ENCODE data around the gene PAXIP1. TPM values are rescaled to one million over a fixed set of nuclear protein-coding genes. Genes with fewer than 3 reads are reported as not detected.
"Not testable (repeated sequence)": the region's sequence is repeated elsewhere in the genome, so short reads cannot be mapped to it uniquely, and the experiment has no call there.

The PAXIP1 gene
- total and polyA plus RNA-seq, 10 of the 15 experiments (the other 5 are each of a cell fraction or from before 2014, with no cell fraction given), result 7.3 to 27.2 (median 18.1) TPM

- Histone ChIP-seq H3K27me3 (replicated peaks in 1 of 2; ENCODE audit: control insufficient read depth in 2 of 2, insufficient read depth in 2 of 2, low read length in 1 of 2) (no peaks in the 10 kb centered on the region), H3K79me2 (ENCODE audit: control insufficient read depth, insufficient read depth, low read length) (no peaks in the 10 kb centered on the region), H2AFZ (ENCODE audit: control insufficient read depth, low read depth, low read length) (no peak overlapping the region), H3K36me3 (ENCODE audit: control insufficient read depth in 2 of 2, insufficient read depth in 2 of 2, low read length in 1 of 2) (no peaks in the 10 kb centered on the region), H3K4me2 (ENCODE audit: control insufficient read depth, insufficient read depth) (no peak overlapping the region), H3K4me3 (no peak overlapping the region), H3K9ac (ENCODE audit: control insufficient read depth, insufficient read depth, low read length) (no peak overlapping the region), H3K9me3 (replicated peaks; ENCODE audit: control insufficient read depth, insufficient read depth, low read length) (no peaks in the 10 kb centered on the region; the same call in 2 of the 3 replicates), H3K27ac (ENCODE audit: control insufficient read depth, insufficient read depth) (no peak overlapping the region), H3K4me1 (ENCODE audit: control insufficient read depth, insufficient read depth, low read length) (no peaks in the 10 kb centered on the region), H4K20me1 (ENCODE audit: control insufficient read depth, insufficient read depth) (no peaks in the 10 kb centered on the region)
- RAD21 ChIA-PET (ENCODE audit: unreplicated experiment), result no interaction called here
- TF ChIP-seq SPI1 (IDR thresholded peaks at IDR 0.05; ENCODE audit: borderline replicate concordance, insufficient read depth, low read depth, low read length), result peak; percentile 46; the same call in 1 of the 2 replicates
- TF ChIP-seq ZNF622 (IDR thresholded peaks at IDR 0.05), result no peak
- intact Hi-C loops (cut with micrococcal nuclease; ENCODE audit: unreplicated experiment), result no loop called here
- POLR2A ChIA-PET, result no interaction called here
- FAIRE-seq, result no peak
- DNase-seq (ENCODE audit: low read depth, low spot score), result no peak
- 14% methylated on average over 4 of the region's 4 CpGs for WGBS (ENCODE audit: insufficient coverage, insufficient replicate concordance, low lambda C conversion rate, missing lambda C conversion rate)
- SMC1A ChIA-PET (ENCODE audit: uncharacterized antibody, unreplicated experiment), result interaction anchor here (0.6 kb wide), 1 partner anchor 12 kb away, joined by 3 read pairs; no protein-coding TSS in a partner anchor
- CTCF ChIA-PET, result no interaction called here
- no TSS peak for BruUV-seq (replicated peaks)
- no peak for ATAC-seq
- in situ Hi-C loops (cut with MboI), result no loop called here
Measured at GRCh38 chr7:155038335-155038734, 35.4 kb upstream of the PAXIP1 start.

- intact Hi-C loops (cut with micrococcal nuclease; ENCODE audit: unreplicated experiment); FAIRE-seq; H3K27me3 ChIP-seq (replicated peaks in 1 of 2; ENCODE audit: control insufficient read depth in 2 of 2, insufficient read depth in 2 of 2, low read length in 1 of 2); H3K4me1 ChIP-seq (ENCODE audit: control insufficient read depth, insufficient read depth, low read length); H3K4me3 ChIP-seq; H3K9me3 ChIP-seq (replicated peaks; ENCODE audit: control insufficient read depth, insufficient read depth, low read length); CTCF ChIA-PET; DNase-seq (ENCODE audit: low read depth, low spot score); ATAC-seq; SMC1A ChIA-PET (ENCODE audit: uncharacterized antibody, unreplicated experiment); H2AFZ ChIP-seq (ENCODE audit: control insufficient read depth, low read depth, low read length); H4K20me1 ChIP-seq (ENCODE audit: control insufficient read depth, insufficient read depth); POLR2A ChIA-PET; H3K27ac ChIP-seq (ENCODE audit: control insufficient read depth, insufficient read depth); H3K36me3 ChIP-seq (ENCODE audit: control insufficient read depth in 2 of 2, insufficient read depth in 2 of 2, low read length in 1 of 2); in situ Hi-C loops (cut with MboI); H3K9ac ChIP-seq (ENCODE audit: control insufficient read depth, insufficient read depth, low read length); H3K4me2 ChIP-seq (ENCODE audit: control insufficient read depth, insufficient read depth); BruUV-seq (replicated peaks); H3K79me2 ChIP-seq (ENCODE audit: control insufficient read depth, insufficient read depth, low read length): not testable (repeated sequence)
- RAD21 ChIA-PET (ENCODE audit: unreplicated experiment), result interaction anchor here (0.6 kb wide), 1 partner anchor 12 kb away, joined by 3 read pairs; no protein-coding TSS in a partner anchor
- WGBS (ENCODE audit: insufficient coverage, insufficient replicate concordance, low lambda C conversion rate, missing lambda C conversion rate), result 48% methylated on average over 11 of the region's 15 CpGs
Measured at GRCh38 chr7:155034495-155034894, 31.6 kb upstream of the PAXIP1 start.

Measured in GM12878 (cell line).